ENCODE data around the gene LRIT3. TPM values are rescaled to one million over a fixed set of nuclear protein-coding genes. Genes with fewer than 3 reads are reported as not detected.

The LRIT3 gene
- total and polyA plus RNA-seq, 2 donors (not counting 3 experiments of a cell fraction or from before 2014, with no cell fraction given) = 0.06 to 0.13 TPM

- H3K36me3 ChIP-seq (ENCODE audit: control insufficient read depth in 2 of 2, extremely low read depth in 1 of 2, insufficient read depth in 2 of 2, low read length in 2 of 2) = no peaks in the 10 kb centered on the region
- TF ChIP-seq EZH2 (IDR thresholded peaks at IDR 0.05; ENCODE audit: borderline replicate concordance, low read depth, low read length, severe bottlenecking) = no peak
- TF ChIP-seq POLR2AphosphoS5 (IDR thresholded peaks at IDR 0.05; ENCODE audit: insufficient read depth, low read depth, low read length) = no peak
- no peak for TF ChIP-seq CTCF (IDR thresholded peaks at IDR 0.05; ENCODE audit: extremely low read depth in 1 of 2, insufficient read depth in 1 of 2, low read depth in 1 of 2, low read length in 2 of 2)
- no peak for TF ChIP-seq FOS (IDR thresholded peaks at IDR 0.05; ENCODE audit: borderline replicate concordance, insufficient read depth, low read length)
- TF ChIP-seq, protein P1, sequence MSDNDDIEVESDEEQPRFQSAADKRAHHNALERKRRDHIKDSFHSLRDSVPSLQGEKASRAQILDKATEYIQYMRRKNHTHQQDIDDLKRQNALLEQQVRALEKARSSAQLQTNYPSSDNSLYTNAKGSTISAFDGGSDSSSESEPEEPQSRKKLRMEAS (IDR thresholded peaks at IDR 0.05; ENCODE audit: insufficient read depth, insufficient read length) = no peak
- TF ChIP-seq POLR2A (IDR thresholded peaks at IDR 0.05; ENCODE audit: low read depth, low read length) = no peak
- no peak for TF ChIP-seq MYC (IDR thresholded peaks at IDR 0.05; ENCODE audit: low read depth, low read length)
- peak overlapping the region; percentile 6 to 71 (median 37) for H3K4me3 ChIP-seq (replicated peaks in 1 of 3; ENCODE audit: insufficient read depth in 1 of 3, low read depth in 1 of 3, low read length in 3 of 3)
- no peaks in the 10 kb centered on the region for H3K79me2 ChIP-seq (ENCODE audit: control insufficient read depth, insufficient read depth, low read length)
- H3K9me3 ChIP-seq (replicated peaks; ENCODE audit: control insufficient read depth, insufficient read depth, low read length) = no peaks in the 10 kb centered on the region
- DNase-seq (ENCODE audit: low read depth, low spot score) (peak; percentile 54), FAIRE-seq (no peak)
- BruUV-seq (replicated peaks) = TSS peak; percentile 47
- peaks cover 12% of the 10 kb centered on the region for H3K4me1 ChIP-seq (ENCODE audit: control insufficient read depth, extremely low read depth, insufficient read depth, low read length)
- no peaks in the 10 kb centered on the region for H4K20me1 ChIP-seq (replicated peaks; ENCODE audit: control insufficient read depth, extremely low read depth, insufficient read depth, low read length)
- ChIA-PET CTCF (interaction anchor here (0.8 to 1.9 kb wide), 10 partner anchors 14 to 376 kb away, joined by 3 to 14 read pairs (median 5); partner anchors contain the start of genes CASP6, GAR1 and SEC24B), POLR2A (no interaction called here)
- H2AFZ ChIP-seq (ENCODE audit: low read depth, low read length) = peak overlapping the region; percentile 48
- peak overlapping the region; percentile 86 for H3K4me2 ChIP-seq (ENCODE audit: insufficient read depth, low read length)
- no peaks in the 10 kb centered on the region for H3K27me3 ChIP-seq (ENCODE audit: control insufficient read depth in 2 of 2, insufficient read depth in 2 of 2, low read length in 2 of 2)
- H3K9ac ChIP-seq (replicated peaks; ENCODE audit: extremely low read depth, insufficient read depth, low read length) = peak overlapping the region; percentile 43
- no peak overlapping the region for H3K27ac ChIP-seq (ENCODE audit: insufficient read depth, low read depth, low read length)
- no peaks in the 10 kb centered on the region for H3K9me1 ChIP-seq (replicated peaks; ENCODE audit: control insufficient read depth, extremely low read depth, insufficient read depth, low read length)
- intact Hi-C loops (cut with micrococcal nuclease) = loop anchor here (5.0 kb wide), 1 partner anchor 239 kb away; the partner anchor contains the start of gene MCUB
- dilution Hi-C loops (cut with MboI; ENCODE audit: extremely low pct_ligation_motif_present, low sequenced_read_pairs) = no loop called here
Observed at GRCh38 chr4:109801099-109801789, 46.7 kb upstream of the LRIT3 start.
